H9 (cell line): ENCODE results near the gene MSI2. TPM values are rescaled to one million over a fixed set of nuclear protein-coding genes. Genes with fewer than 3 reads are reported as not detected.

ENCODE experiments used
- DNase-seq: peaks from one replicate; pipeline ENCODE4 v3.0.0-alpha.2; 2017
- H2AFZ ChIP-seq: one replicate; pipeline ENCODE4 v1.6.1; 2013; ENCODE audit warnings: mild to moderate bottlenecking, low read length, control low read depth, moderate library complexity
- H2AK5ac ChIP-seq: 2 replicates; pipeline ENCODE4 v1.6.1; 2013; ENCODE audit warnings: low read length, control low read depth, mixed read lengths; ENCODE audit not compliant: insufficient read length
- H2BK120ac ChIP-seq: one replicate; pipeline ENCODE4 v1.6.1; 2013; ENCODE audit warnings: low read depth, mild to moderate bottlenecking, low read length, control low read depth, inconsistent platforms; ENCODE audit not compliant: poor library complexity, severe bottlenecking
- H2BK12ac ChIP-seq: 2 replicates; pipeline ENCODE4 v1.6.1; 2013; ENCODE audit warnings: low read length, control low read depth, mixed read lengths, low read depth; ENCODE audit not compliant: insufficient read length
- H2BK15ac ChIP-seq: 2 replicates; pipeline ENCODE4 v1.6.1; 2013; ENCODE audit warnings: low read depth, low read length, control low read depth
- H2BK20ac ChIP-seq: one replicate; pipeline ENCODE4 v1.6.1; 2013; ENCODE audit warnings: low read depth, mild to moderate bottlenecking, low read length, control low read depth, inconsistent platforms; ENCODE audit not compliant: poor library complexity, severe bottlenecking
- H2BK5ac ChIP-seq: 2 replicates; pipeline ENCODE4 v1.6.1; 2013; ENCODE audit warnings: low read length, control low read depth, mixed read lengths; ENCODE audit not compliant: insufficient read length
- H3K14ac ChIP-seq: 2 replicates; pipeline ENCODE4 v1.6.1; 2013; ENCODE audit warnings: low read length, control low read depth; ENCODE audit not compliant: insufficient read depth
- H3K18ac ChIP-seq: 2 replicates; pipeline ENCODE4 v1.6.1; 2013; ENCODE audit warnings: low read depth, mild to moderate bottlenecking, mixed read lengths, low read length, control low read depth; ENCODE audit not compliant: insufficient read length
- H3K23ac ChIP-seq: 2 replicates; pipeline ENCODE4 v1.6.1; 2013; ENCODE audit warnings: low read length, control low read depth, mixed read lengths, low read depth; ENCODE audit not compliant: insufficient read length
- H3K23me2 ChIP-seq: 2 replicates; pipeline ENCODE4 v1.6.1; 2013; ENCODE audit warnings: low read depth, mild to moderate bottlenecking, mixed read lengths, low read length, control low read depth; ENCODE audit not compliant: insufficient read length, poor library complexity, severe bottlenecking
- H3K27ac ChIP-seq: 2 replicates; pipeline ENCODE4 v1.5.1; 2013; ENCODE audit warnings: low read length, control low read depth, mixed read lengths, low read depth; ENCODE audit not compliant: insufficient read length
- H3K27me3 ChIP-seq: 2 replicates; pipeline ENCODE4 v1.6.1; 2013; ENCODE audit warnings: low read length, control low read depth, inconsistent platforms; ENCODE audit not compliant: insufficient read depth
- H3K4ac ChIP-seq: 2 replicates; pipeline ENCODE4 v1.6.1; 2013; ENCODE audit warnings: low read depth, mild to moderate bottlenecking, control low read depth, inconsistent platforms, low read length, moderate library complexity
- H3K4me1 ChIP-seq: 2 replicates; pipeline ENCODE4 v1.6.1; 2013; ENCODE audit warnings: low read length, control low read depth, inconsistent platforms; ENCODE audit not compliant: insufficient read depth
- H3K4me2 ChIP-seq: 2 replicates; pipeline ENCODE4 v1.6.1; 2013; ENCODE audit warnings: low read length, control low read depth, mixed read lengths; ENCODE audit not compliant: insufficient read length, insufficient read depth
- H3K56ac ChIP-seq: 2 replicates; pipeline ENCODE4 v1.6.1; 2013; ENCODE audit warnings: low read depth, mild to moderate bottlenecking, mixed read lengths, low read length, control low read depth; ENCODE audit not compliant: insufficient read length
- H3K79me1 ChIP-seq: 2 replicates; pipeline ENCODE4 v1.6.1; 2013; ENCODE audit warnings: low read depth, mild to moderate bottlenecking, moderate library complexity, low read length, control low read depth, inconsistent platforms; ENCODE audit not compliant: insufficient read depth, poor library complexity, severe bottlenecking
- H3K79me2 ChIP-seq: 2 replicates; pipeline ENCODE4 v1.6.1; 2013; ENCODE audit warnings: low read length, control low read depth, inconsistent platforms; ENCODE audit not compliant: insufficient read depth
- H3K9ac ChIP-seq: 2 replicates; pipeline ENCODE4 v1.6.1; 2013; ENCODE audit warnings: low read length, control low read depth, mixed read lengths; ENCODE audit not compliant: insufficient read length; ENCODE audit errors: extremely low read depth
- H3K9me3 ChIP-seq: one replicate; pipeline ENCODE4 v1.6.1; 2013; ENCODE audit warnings: low read depth, low read length, inconsistent platforms; ENCODE audit not compliant: control insufficient read depth
- H3T11ph ChIP-seq: one replicate; pipeline ENCODE4 v1.6.1; 2013; ENCODE audit warnings: mild to moderate bottlenecking, low read length, control low read depth, inconsistent platforms
- H4K20me1 ChIP-seq: one replicate; pipeline ENCODE4 v1.6.1; 2013; ENCODE audit not compliant: control insufficient read depth, insufficient read length, insufficient read depth
- H4K5ac ChIP-seq: 2 replicates; pipeline ENCODE4 v1.6.1; 2013; ENCODE audit warnings: low read depth, mild to moderate bottlenecking, mixed read lengths, low read length, control low read depth; ENCODE audit not compliant: insufficient read length
- H4K8ac ChIP-seq: replicated peaks from 2 replicates; pipeline ENCODE4 v1.6.1; 2013; ENCODE audit warnings: low read length, control low read depth, mixed read lengths, low read depth; ENCODE audit not compliant: insufficient read length
- H4K91ac ChIP-seq: 2 replicates; pipeline ENCODE4 v1.6.1; 2013; ENCODE audit warnings: low read depth, mild to moderate bottlenecking, moderate library complexity, mixed read lengths, low read length, control low read depth; ENCODE audit not compliant: insufficient read length
- H3K27ac Mint-ChIP-seq, 3 experiments: 2 replicates in 2 of 3; 3 replicates in 1 of 3; pipeline ENCODE4 v1.8.0; 2020 to 2021; ENCODE audit warnings: mixed read lengths in 3 of 3, mild to moderate bottlenecking in 1 of 3, moderate library complexity in 1 of 3
- H3K27me3 Mint-ChIP-seq: 2 replicates; pipeline ENCODE4 v1.8.0; 2021; ENCODE audit warnings: low read depth, mild to moderate bottlenecking, moderate library complexity, mixed read lengths
- H3K36me3 Mint-ChIP-seq, 3 experiments: 2 replicates in 2 of 3; 3 replicates in 1 of 3; pipeline ENCODE4 v1.8.0; 2020 to 2021; ENCODE audit warnings: low read depth in 3 of 3, mixed read lengths in 3 of 3; ENCODE audit not compliant: insufficient read depth in 1 of 3
- H3K4me1 Mint-ChIP-seq, 2 experiments: 2 replicates each; pipeline ENCODE4 v1.8.0; 2020; ENCODE audit warnings: mixed read lengths in 2 of 2
- H3K4me3 Mint-ChIP-seq, 2 experiments: 2 replicates in 1 of 2; 3 replicates in 1 of 2; pipeline ENCODE4 v1.8.0; 2020 to 2021; ENCODE audit warnings: mild to moderate bottlenecking in 2 of 2, mixed read lengths in 2 of 2, moderate library complexity in 1 of 2
- H3K9me3 Mint-ChIP-seq, 2 experiments: 2 replicates in 1 of 2; 3 replicates in 1 of 2; pipeline ENCODE4 v1.8.0; 2020; ENCODE audit warnings: mild to moderate bottlenecking in 2 of 2, mixed read lengths in 2 of 2, moderate library complexity in 1 of 2
- total RNA-seq: library from RNA; stranded (reverse); gene quantifications from 2 replicates; pipeline ENCODE4 v1.2.1, GENCODE V29; 2021
- TF ChIP-seq, protein P1 (sequence below): fragments of 200-600 bp; sonication (generic); conservative IDR thresholded peaks from 3 replicates; pipeline ENCODE4 v1.8.0; 2021; ENCODE audit warnings: antibody characterized with exemption, mild to moderate bottlenecking

MSI2 gene
- total RNA-seq, 1 experiment from 2014 or later, result 98.5 TPM

DNA sequence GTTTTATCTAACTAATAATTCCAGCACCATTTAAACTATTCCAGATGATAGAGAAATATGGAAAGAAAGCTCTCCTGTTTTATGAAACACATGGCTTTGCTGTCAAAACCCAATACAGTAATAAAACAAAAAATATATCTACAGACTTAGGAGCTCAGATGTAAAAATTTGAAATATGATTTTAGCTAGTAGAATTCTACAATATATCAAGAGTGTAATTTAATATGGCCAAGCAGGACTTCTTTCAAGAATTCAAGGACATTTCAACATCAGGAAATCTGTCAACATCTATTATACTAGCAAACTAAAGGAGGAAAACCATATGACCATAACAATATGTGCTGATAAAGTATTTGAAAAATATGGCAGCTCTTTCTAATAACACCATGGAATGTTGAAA, 431.3 kb downstream of the MSI2 start:
- Histone ChIP-seq H3K18ac (no peak overlapping the region), H2BK120ac (no peak overlapping the region)
- H3K27me3 Mint-ChIP-seq, result peaks cover 1% of the 10 kb centered on the region; the same call in 1 of the 2 replicates

More for the DNA sequence above, 431.3 kb downstream of the MSI2 start:
- no peaks in the 10 kb centered on the region for H3K23me2 ChIP-seq
- peaks cover 0 to 4% of the 10 kb centered on the region in 2 experiments; a peak in 2 of 5 replicates for H3K9me3 Mint-ChIP-seq
- no peak overlapping the region for H2AFZ ChIP-seq
- H3K27me3 ChIP-seq, result no peaks in the 10 kb centered on the region
- no peak overlapping the region for H3K14ac ChIP-seq
- peaks cover 2 to 9% (median 4%) of the 10 kb centered on the region in 3 experiments; a peak in 4 of 7 replicates for H3K36me3 Mint-ChIP-seq
- H3T11ph ChIP-seq, result no peak overlapping the region
- no peak overlapping the region for H4K91ac ChIP-seq
- no peak overlapping the region for H3K4me2 ChIP-seq
- H2BK12ac ChIP-seq, result no peak overlapping the region
- no peak overlapping the region for H4K5ac ChIP-seq
- TF ChIP-seq, protein P1, sequence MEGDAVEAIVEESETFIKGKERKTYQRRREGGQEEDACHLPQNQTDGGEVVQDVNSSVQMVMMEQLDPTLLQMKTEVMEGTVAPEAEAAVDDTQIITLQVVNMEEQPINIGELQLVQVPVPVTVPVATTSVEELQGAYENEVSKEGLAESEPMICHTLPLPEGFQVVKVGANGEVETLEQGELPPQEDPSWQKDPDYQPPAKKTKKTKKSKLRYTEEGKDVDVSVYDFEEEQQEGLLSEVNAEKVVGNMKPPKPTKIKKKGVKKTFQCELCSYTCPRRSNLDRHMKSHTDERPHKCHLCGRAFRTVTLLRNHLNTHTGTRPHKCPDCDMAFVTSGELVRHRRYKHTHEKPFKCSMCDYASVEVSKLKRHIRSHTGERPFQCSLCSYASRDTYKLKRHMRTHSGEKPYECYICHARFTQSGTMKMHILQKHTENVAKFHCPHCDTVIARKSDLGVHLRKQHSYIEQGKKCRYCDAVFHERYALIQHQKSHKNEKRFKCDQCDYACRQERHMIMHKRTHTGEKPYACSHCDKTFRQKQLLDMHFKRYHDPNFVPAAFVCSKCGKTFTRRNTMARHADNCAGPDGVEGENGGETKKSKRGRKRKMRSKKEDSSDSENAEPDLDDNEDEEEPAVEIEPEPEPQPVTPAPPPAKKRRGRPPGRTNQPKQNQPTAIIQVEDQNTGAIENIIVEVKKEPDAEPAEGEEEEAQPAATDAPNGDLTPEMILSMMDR, result no peak
- no peak overlapping the region for H2BK5ac ChIP-seq
- no peak overlapping the region for H3K23ac ChIP-seq
- H2BK20ac ChIP-seq, result no peak overlapping the region
- H3K56ac ChIP-seq, result no peak overlapping the region
- peaks cover 20 to 28% of the 10 kb centered on the region in 2 experiments for H3K4me1 Mint-ChIP-seq
- DNase-seq, result no peak
- H4K20me1 ChIP-seq, result no peaks in the 10 kb centered on the region
- no peaks in the 10 kb centered on the region for H3K79me1 ChIP-seq
- H2BK15ac ChIP-seq, result no peak overlapping the region
- H2AK5ac ChIP-seq, result no peak overlapping the region
- no peak overlapping the region for H3K4ac ChIP-seq
- H3K4me1 ChIP-seq, result peaks cover 5% of the 10 kb centered on the region; the same call in 1 of the 2 replicates
- H3K79me2 ChIP-seq, result no peaks in the 10 kb centered on the region
- no peak overlapping the region for H3K4me3 Mint-ChIP-seq
- H3K9ac ChIP-seq, result no peak overlapping the region
- H4K8ac ChIP-seq, result no peak overlapping the region
- H3K9me3 ChIP-seq, result no peaks in the 10 kb centered on the region
- H3K27ac ChIP-seq, result no peak overlapping the region
- H3K27ac Mint-ChIP-seq, result no peak overlapping the region
